GM12878 (cell line): ENCODE results near the gene RERE.

Experiments
- NR2C1 ChIP-seq: fragments of 450-650 bp; IDR thresholded peaks from 2 replicates; pipeline ENCODE4 v1.6.1; 2017; ENCODE audit warnings: antibody characterized with exemption, mild to moderate bottlenecking, moderate library complexity
- POLR2A ChIP-seq: IDR thresholded peaks from 2 replicates; pipeline ENCODE4 v1.6.1; 2011; ENCODE audit warnings: low read depth, mild to moderate bottlenecking, low read length
- POLR2AphosphoS5 ChIP-seq: IDR thresholded peaks from 2 replicates; pipeline ENCODE4 v1.6.1; 2011; ENCODE audit warnings: mild to moderate bottlenecking, low read length, inconsistent platforms
- RFX5 ChIP-seq: IDR thresholded peaks from 2 replicates; pipeline ENCODE4 v1.6.1; 2011; ENCODE audit warnings: low read depth, low read length, improper control_type of control experiment
- TF ChIP-seq, protein P1 (sequence below), 3 experiments: IDR thresholded peaks in 2 of 3; conservative IDR thresholded peaks in 1 of 3; 2 replicates each; pipeline ENCODE4 v1.5.1; 2011; ENCODE audit warnings: low read depth in 3 of 3, low read length in 3 of 3, mild to moderate bottlenecking in 3 of 3, control low read depth in 2 of 3, moderate library complexity in 2 of 3, inconsistent platforms in 1 of 3, mixed read lengths in 1 of 3; ENCODE audit not compliant: control insufficient read depth in 2 of 3, insufficient read depth in 1 of 3; ENCODE audit errors: extremely low read depth in 1 of 3

DNA sequence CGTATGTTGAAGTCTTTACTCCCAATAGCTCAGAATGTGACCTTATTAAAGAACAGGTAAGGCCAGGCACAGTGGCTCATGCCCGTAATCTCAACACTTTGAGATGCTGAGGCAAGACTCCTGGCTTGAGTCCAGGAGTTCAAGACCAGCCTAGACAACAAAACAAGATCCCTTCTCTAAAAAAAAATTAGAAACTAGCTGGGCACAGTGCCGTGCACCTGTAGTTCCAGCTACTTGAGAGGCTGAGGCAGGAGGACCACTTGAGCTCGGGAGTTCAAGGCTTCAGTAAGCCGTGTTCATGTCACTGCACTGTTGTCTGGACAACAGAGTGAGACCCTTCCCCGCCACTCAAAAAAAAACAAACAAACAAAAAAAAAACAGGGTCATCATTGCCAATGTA, 171.3 kb downstream of the RERE start:
- TF ChIP-seq POLR2AphosphoS5, result no peak
- no peak for TF ChIP-seq NR2C1
- TF ChIP-seq, protein P1, sequence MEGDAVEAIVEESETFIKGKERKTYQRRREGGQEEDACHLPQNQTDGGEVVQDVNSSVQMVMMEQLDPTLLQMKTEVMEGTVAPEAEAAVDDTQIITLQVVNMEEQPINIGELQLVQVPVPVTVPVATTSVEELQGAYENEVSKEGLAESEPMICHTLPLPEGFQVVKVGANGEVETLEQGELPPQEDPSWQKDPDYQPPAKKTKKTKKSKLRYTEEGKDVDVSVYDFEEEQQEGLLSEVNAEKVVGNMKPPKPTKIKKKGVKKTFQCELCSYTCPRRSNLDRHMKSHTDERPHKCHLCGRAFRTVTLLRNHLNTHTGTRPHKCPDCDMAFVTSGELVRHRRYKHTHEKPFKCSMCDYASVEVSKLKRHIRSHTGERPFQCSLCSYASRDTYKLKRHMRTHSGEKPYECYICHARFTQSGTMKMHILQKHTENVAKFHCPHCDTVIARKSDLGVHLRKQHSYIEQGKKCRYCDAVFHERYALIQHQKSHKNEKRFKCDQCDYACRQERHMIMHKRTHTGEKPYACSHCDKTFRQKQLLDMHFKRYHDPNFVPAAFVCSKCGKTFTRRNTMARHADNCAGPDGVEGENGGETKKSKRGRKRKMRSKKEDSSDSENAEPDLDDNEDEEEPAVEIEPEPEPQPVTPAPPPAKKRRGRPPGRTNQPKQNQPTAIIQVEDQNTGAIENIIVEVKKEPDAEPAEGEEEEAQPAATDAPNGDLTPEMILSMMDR (IDR thresholded peaks at IDR 0.05 in 2 of 3, conservative IDR thresholded peaks at IDR 0.05 in 1 of 3; ENCODE audit: control insufficient read depth in 2 of 3, extremely low read depth in 1 of 3, insufficient read depth in 1 of 3, low read depth in 3 of 3, low read length in 3 of 3), result no peak
- TF ChIP-seq POLR2A, result no peak
- TF ChIP-seq RFX5, result no peak
